Vagina (tissue), 2 donors: ENCODE results near the gene REM2. TPM values are rescaled to one million over a fixed set of nuclear protein-coding genes. Genes with fewer than 3 reads are reported as not detected.

Source experiments
- DNase-seq, 2 donors: peaks; one replicate each; pipeline ENCODE4 v3.0.0-alpha.2; 2017; ENCODE audit errors: extremely low spot score in 2 of 2
- H3K27ac ChIP-seq: fragments of 200-600 bp; sonication (generic); one replicate; pipeline ENCODE4 v1.5.1; 2019
- H3K27me3 ChIP-seq: fragments of 200-600 bp; sonication (generic); one replicate; pipeline ENCODE4 v1.5.1; 2019
- H3K36me3 ChIP-seq, 2 donors: fragments of 200-600 bp; sonication (generic); one replicate each; pipeline ENCODE4 v1.5.1; 2017 to 2019
- H3K4me1 ChIP-seq: fragments of 200-600 bp; sonication (generic); one replicate; pipeline ENCODE4 v1.5.1; 2019
- H3K4me3 ChIP-seq, 2 donors: fragments of 200-600 bp; sonication (generic); 1 replicate in 1 of 2; 2 replicates in 1 of 2; pipeline ENCODE4 v1.5.1; 2016 to 2019
- H3K9me3 ChIP-seq: fragments of 200-600 bp; sonication (generic); one replicate; pipeline ENCODE4 v1.5.1; 2019
- CTCF ChIP-seq, 3 experiments: fragments of 450-650 bp in 2 of 3; fragments of 200-600 bp in 1 of 3; sonication (generic) in 1 of 3; IDR thresholded peaks; one replicate each; pipeline ENCODE4 v1.5.1; 2017 to 2019; ENCODE audit warnings: antibody characterized with exemption in 3 of 3, mild to moderate bottlenecking in 2 of 3, moderate library complexity in 2 of 3
- POLR2A ChIP-seq, 2 donors: fragments of 450-650 bp; IDR thresholded peaks; one replicate each; pipeline ENCODE4 v1.6.1; 2017; ENCODE audit warnings: antibody characterized with exemption in 2 of 2, mild to moderate bottlenecking in 2 of 2, moderate library complexity in 2 of 2
- POLR2AphosphoS5 ChIP-seq, 2 donors: sonication (generic); formaldehyde crosslinking; IDR thresholded peaks; one replicate each; pipeline ENCODE4 v1.9.0; 2017; ENCODE audit warnings: antibody characterized with exemption in 2 of 2, mild to moderate bottlenecking in 2 of 2, low read depth in 1 of 2; ENCODE audit not compliant: insufficient read depth in 1 of 2
- intact Hi-C: fragments of 100-400 bp; cut with DNase I; formaldehyde crosslinking; loops from one replicate; pipeline ENCODE4 v1.15.1; 2023
- total RNA-seq: library from RNA; depleted of rRNA; stranded (reverse); fragments of >200 nt; gene quantifications from one replicate; pipeline ENCODE4 v1.2.3, GENCODE V29; 2016

The REM2 gene
- total RNA-seq, 1 donor from 2014 or later: 3.9 TPM

- H3K4me1 ChIP-seq: peaks cover 39% of the 10 kb centered on the region
- no peak for DNase-seq
- no peaks in the 10 kb centered on the region for H3K9me3 ChIP-seq
- peaks cover 0 to 20% of the 10 kb centered on the region in 2 donors for H3K36me3 ChIP-seq
- TF ChIP-seq POLR2A (IDR thresholded peaks at IDR 0.05): no peak
- TF ChIP-seq CTCF (IDR thresholded peaks at IDR 0.05): no peak
- no peak for TF ChIP-seq POLR2AphosphoS5 (IDR thresholded peaks at IDR 0.05; ENCODE audit: insufficient read depth in 1 of 2, low read depth in 1 of 2)
- no peaks in the 10 kb centered on the region for H3K27me3 ChIP-seq
- no peak overlapping the region for H3K27ac ChIP-seq
- H3K4me3 ChIP-seq: no peak overlapping the region
- intact Hi-C loops: no loop called here
Measured at GRCh38 chr14:22915886-22916521, 33.0 kb downstream of the REM2 start.

GRCh38 chr14:22918804-22919600 lies 36.0 kb downstream of the REM2 start, which contains the start of gene RBM23:
Gene RBM23, minus strand, starts transcription at chr14:22919149.
- Histone ChIP-seq H3K9me3 (no peaks in the 10 kb centered on the region), H3K27ac (peak within 1 kb of the TSS; percentile 100), H3K4me1 (peaks cover 39% of the 10 kb centered on the region), H3K27me3 (no peaks in the 10 kb centered on the region), H3K4me3 (peak within 1 kb of the TSS; percentile 77 to 91), H3K36me3 (peaks cover 0 to 38% of the 10 kb centered on the region in 2 donors)
- intact Hi-C loops: no loop called here
- DNase-seq: peak; percentile 99 to 100
- TF ChIP-seq CTCF (IDR thresholded peaks at IDR 0.05) (no peak), POLR2AphosphoS5 (IDR thresholded peaks at IDR 0.05; ENCODE audit: insufficient read depth in 1 of 2, low read depth in 1 of 2) (peak; percentile 94 to 98), POLR2A (IDR thresholded peaks at IDR 0.05) (peak; percentile 6 to 72)

GRCh38 chr14:22919601-22919921 lies 36.5 kb downstream of the REM2 start:
- DNase-seq: no peak
- Histone ChIP-seq H3K27me3 (no peaks in the 10 kb centered on the region), H3K4me1 (peaks cover 39% of the 10 kb centered on the region), H3K27ac (peak overlapping the region; percentile 100), H3K36me3 (peaks cover 0 to 43% of the 10 kb centered on the region in 2 donors), H3K4me3 (peak overlapping the region; percentile 44 to 91), H3K9me3 (no peaks in the 10 kb centered on the region)
- intact Hi-C loops: no loop called here
- TF ChIP-seq POLR2AphosphoS5 (IDR thresholded peaks at IDR 0.05; ENCODE audit: insufficient read depth in 1 of 2, low read depth in 1 of 2) (no peak), CTCF (IDR thresholded peaks at IDR 0.05) (no peak), POLR2A (IDR thresholded peaks at IDR 0.05) (no peak)

- no peaks in the 10 kb centered on the region for H3K9me3 ChIP-seq
- TF ChIP-seq POLR2AphosphoS5 (IDR thresholded peaks at IDR 0.05; ENCODE audit: insufficient read depth in 1 of 2, low read depth in 1 of 2) (no peak), POLR2A (IDR thresholded peaks at IDR 0.05) (no peak), CTCF (IDR thresholded peaks at IDR 0.05) (no peak)
- H3K4me3 ChIP-seq: no peak overlapping the region
- H3K36me3 ChIP-seq: peaks cover 0 to 52% of the 10 kb centered on the region in 2 donors
- H3K27ac ChIP-seq: no peak overlapping the region
- H3K4me1 ChIP-seq: peaks cover 31% of the 10 kb centered on the region
- H3K27me3 ChIP-seq: no peaks in the 10 kb centered on the region
- no peak for DNase-seq
- intact Hi-C loops: no loop called here
Measured at GRCh38 chr14:22920697-22921096, 37.7 kb downstream of the REM2 start.

- peaks cover 25% of the 10 kb centered on the region for H3K4me1 ChIP-seq
- H3K36me3 ChIP-seq: peaks cover 0 to 57% of the 10 kb centered on the region in 2 donors
- no peaks in the 10 kb centered on the region for H3K27me3 ChIP-seq
- TF ChIP-seq POLR2A (IDR thresholded peaks at IDR 0.05) (no peak), CTCF (IDR thresholded peaks at IDR 0.05) (no peak), POLR2AphosphoS5 (IDR thresholded peaks at IDR 0.05; ENCODE audit: insufficient read depth in 1 of 2, low read depth in 1 of 2) (no peak)
- no peaks in the 10 kb centered on the region for H3K9me3 ChIP-seq
- no peak overlapping the region for H3K27ac ChIP-seq
- no peak overlapping the region for H3K4me3 ChIP-seq
- intact Hi-C loops: no loop called here
- DNase-seq: no peak
Measured at GRCh38 chr14:22922294-22922693, 39.3 kb downstream of the REM2 start.
